Osteoblast (primary cell): ENCODE measurements around the gene MYH9. TPM values are rescaled to one million over a fixed set of nuclear protein-coding genes. Genes with fewer than 3 reads are reported as not detected.

ENCODE experiments used
- DNase-seq: peaks from one replicate; pipeline ENCODE4 v3.0.0; 2011; ENCODE audit warnings: low spot score, mixed read lengths; ENCODE audit not compliant: insufficient read length; ENCODE audit errors: missing footprints
- H2AFZ ChIP-seq: 2 replicates; pipeline ENCODE4 v1.6.0; 2011; ENCODE audit warnings: mild to moderate bottlenecking, low read length
- H3K27ac ChIP-seq: 2 replicates; pipeline ENCODE4 v1.5.1; 2011; ENCODE audit warnings: mild to moderate bottlenecking, low read depth, low read length, moderate library complexity
- H3K27me3 ChIP-seq: 2 replicates; pipeline ENCODE4 v1.6.0; 2012; ENCODE audit warnings: mild to moderate bottlenecking, control low read depth, inconsistent platforms, low read length, moderate library complexity; ENCODE audit not compliant: insufficient read depth
- H3K36me3 ChIP-seq: 2 replicates; pipeline ENCODE4 v1.5.1; 2011; ENCODE audit warnings: mild to moderate bottlenecking, low read length, control low read depth, moderate library complexity; ENCODE audit not compliant: insufficient read depth
- H3K4me1 ChIP-seq: 2 replicates; pipeline ENCODE4 v1.5.1; 2011; ENCODE audit warnings: mild to moderate bottlenecking, low read length, control low read depth, moderate library complexity; ENCODE audit not compliant: insufficient read depth
- H3K4me2 ChIP-seq: 2 replicates; pipeline ENCODE4 v1.6.0; 2011; ENCODE audit warnings: mild to moderate bottlenecking, low read length; ENCODE audit not compliant: insufficient read depth
- H3K4me3 ChIP-seq: fragments of 200-600 bp; sonication (generic); 3 replicates; pipeline ENCODE4 v1.5.1; 2012; ENCODE audit warnings: mild to moderate bottlenecking, low read length, inconsistent platforms; ENCODE audit not compliant: insufficient read depth
- H3K79me2 ChIP-seq: 2 replicates; pipeline ENCODE4 v1.6.0; 2012; ENCODE audit warnings: mild to moderate bottlenecking, low read length, control low read depth, inconsistent platforms; ENCODE audit not compliant: insufficient read depth
- H3K9me3 ChIP-seq: 2 replicates; pipeline ENCODE4 v1.5.1; 2011; ENCODE audit warnings: low read depth, low read length, control low read depth
- H4K20me1 ChIP-seq: 2 replicates; pipeline ENCODE4 v1.6.0; 2012; ENCODE audit warnings: mild to moderate bottlenecking, low read length, control low read depth; ENCODE audit not compliant: insufficient read depth
- CTCF ChIP-seq: IDR thresholded peaks from 2 replicates; pipeline ENCODE4 v1.5.1; 2011; ENCODE audit warnings: mild to moderate bottlenecking, low read depth, low read length, moderate library complexity; ENCODE audit errors: extremely low read depth
- total RNA-seq: library from RNA; depleted of rRNA; stranded (reverse); fragments of >200 nt; gene quantifications from 2 replicates; pipeline ENCODE4 v1.2.3, GENCODE V29; 2012

MYH9 gene
- total RNA-seq, 1 donor = 964 TPM

- Histone ChIP-seq H2AFZ (no peak overlapping the region), H4K20me1 (no peaks in the 10 kb centered on the region), H3K79me2 (no peaks in the 10 kb centered on the region), H3K4me3 (no peak overlapping the region), H3K9me3 (no peaks in the 10 kb centered on the region), H3K4me1 (peaks cover 29% of the 10 kb centered on the region), H3K27me3 (no peaks in the 10 kb centered on the region), H3K4me2 (no peak overlapping the region), H3K36me3 (no peaks in the 10 kb centered on the region), H3K27ac (no peak overlapping the region)
- TF ChIP-seq CTCF = no peak
- no peak for DNase-seq
Measured at GRCh38 chr22:36249160-36249559, 138.6 kb downstream of the MYH9 start.

- Histone ChIP-seq H3K79me2 (no peaks in the 10 kb centered on the region), H3K4me3 (no peak overlapping the region), H3K27me3 (no peaks in the 10 kb centered on the region), H3K4me2 (no peak overlapping the region), H3K36me3 (no peaks in the 10 kb centered on the region), H3K4me1 (peaks cover 21% of the 10 kb centered on the region), H2AFZ (no peak overlapping the region), H4K20me1 (no peaks in the 10 kb centered on the region), H3K27ac (no peak overlapping the region), H3K9me3 (no peaks in the 10 kb centered on the region)
- DNase-seq = no peak
- TF ChIP-seq CTCF = no peak
Measured at GRCh38 chr22:36247955-36248354, 139.8 kb downstream of the MYH9 start.

GRCh38 chr22:36246718-36247117 lies 141.0 kb downstream of the MYH9 start:
- peaks cover 16% of the 10 kb centered on the region for H3K4me1 ChIP-seq
- no peaks in the 10 kb centered on the region for H3K36me3 ChIP-seq
- no peak for DNase-seq
- no peak overlapping the region for H3K4me3 ChIP-seq
- H3K4me2 ChIP-seq = no peak overlapping the region
- H3K27me3 ChIP-seq = no peaks in the 10 kb centered on the region
- no peak for TF ChIP-seq CTCF
- H4K20me1 ChIP-seq = no peaks in the 10 kb centered on the region
- no peaks in the 10 kb centered on the region for H3K9me3 ChIP-seq
- no peak overlapping the region for H3K27ac ChIP-seq
- H2AFZ ChIP-seq = no peak overlapping the region
- H3K79me2 ChIP-seq = no peaks in the 10 kb centered on the region

- no peak for DNase-seq
- TF ChIP-seq CTCF = no peak
Measured at GRCh38 chr22:36245805-36246356, 141.9 kb downstream of the MYH9 start.

More at GRCh38 chr22:36245805-36246356, 141.9 kb downstream of the MYH9 start:
- H3K4me1 ChIP-seq = peaks cover 16% of the 10 kb centered on the region
- no peak overlapping the region for H3K4me3 ChIP-seq
- no peaks in the 10 kb centered on the region for H3K36me3 ChIP-seq
- no peaks in the 10 kb centered on the region for H3K27me3 ChIP-seq
- no peak overlapping the region for H2AFZ ChIP-seq
- H3K4me2 ChIP-seq = no peak overlapping the region
- no peaks in the 10 kb centered on the region for H3K9me3 ChIP-seq
- H4K20me1 ChIP-seq = no peaks in the 10 kb centered on the region
- no peak overlapping the region for H3K27ac ChIP-seq
- no peaks in the 10 kb centered on the region for H3K79me2 ChIP-seq
